Spleen (tissue), 7 donors: ENCODE data around the gene AKT3.
"Not testable (repeated sequence)": the region's sequence is repeated elsewhere in the genome, so short reads cannot be mapped to it uniquely, and the experiment has no call there.

Source experiments
- CTCF ChIP-seq, 11 experiments: fragments of 200-600 bp in 7 of 11; fragments of 450-650 bp in 4 of 11; sonication (generic) in 4 of 11; IDR thresholded peaks in 8 of 11; conservative IDR thresholded peaks in 3 of 11; 1 replicate in 7 of 11; 2 replicates in 4 of 11; pipeline versions ENCODE4 v1.4.0 to v1.8.0; 2016 to 2021; ENCODE audit warnings: antibody characterized with exemption in 11 of 11, inconsistent platforms in 4 of 11, mild to moderate bottlenecking in 1 of 11
- POLR2AphosphoS5 ChIP-seq, 3 donors: sonication (generic); formaldehyde crosslinking; IDR thresholded peaks; one replicate each; pipeline ENCODE4 v1.5.1; 2017; ENCODE audit warnings: antibody characterized with exemption in 3 of 3
- donor health status: DM: no; HTN: no; CAD: no; lungs with moderate emphysema.
- donor health status: DM: no; HTN: no; CAD: no.
- donor health status: DM: no; HTN: no; CAD: no.

GRCh38 chr1:243824907-243825306 lies 25.1 kb downstream of the AKT3 start:
- TF ChIP-seq CTCF (IDR thresholded peaks at IDR 0.05 in 8 of 11, conservative IDR thresholded peaks at IDR 0.05 in 3 of 11); POLR2AphosphoS5 (IDR thresholded peaks at IDR 0.05): not testable (repeated sequence)
